Smooth muscle cell of the brain vasculature (primary cell): ENCODE data around the gene ACADSB.

Source experiments
- DNase-seq: peaks from one replicate; pipeline ENCODE4 v3.0.0-alpha.2; 2012; ENCODE audit warnings: low read depth, low spot score

Gene ACADSB

GRCh38 chr10:123008355-123009104 lies at the start of gene ACADSB, which contains the start of gene IKZF5:
ACADSB (plus strand) TSS chr10:123009006; CDS start chr10:123009030, 24 bp downstream.
IKZF5 (minus strand) TSS chr10:123008795; CDS start chr10:122998625, 10,170 bp downstream.
- DNase-seq, result peak; percentile 92

- DNase-seq, result no peak
Measured at GRCh38 chr10:122962405-122962804, 46.4 kb upstream of the ACADSB start.

GRCh38 chr10:122966879-122967278 lies 41.9 kb upstream of the ACADSB start:
- no peak for DNase-seq

GRCh38 chr10:122968698-122969097 lies 40.1 kb upstream of the ACADSB start:
- no peak for DNase-seq

GRCh38 chr10:122974023-122974422 lies 34.8 kb upstream of the ACADSB start:
- DNase-seq, result no peak

GRCh38 chr10:122974543-122975064 lies 34.2 kb upstream of the ACADSB start:
- DNase-seq, result no peak

GRCh38 chr10:122980209-122981065 lies 28.4 kb upstream of the ACADSB start, which contains the start of gene PSTK:
PSTK (plus strand) TSS chr10:122980401; CDS start chr10:122980480, 79 bp downstream.
- peak; percentile 74 for DNase-seq

- peak; percentile 15 for DNase-seq
Measured at GRCh38 chr10:122981066-122981464, 27.7 kb upstream of the ACADSB start.

GRCh38 chr10:122983898-122984297 lies 24.9 kb upstream of the ACADSB start:
- no peak for DNase-seq

GRCh38 chr10:122984708-122985107 lies 24.1 kb upstream of the ACADSB start:
- DNase-seq, result no peak

- DNase-seq, result no peak
Measured at GRCh38 chr10:122986335-122986734, 22.5 kb upstream of the ACADSB start.

- DNase-seq, result no peak
Measured at GRCh38 chr10:122988501-122988900, 20.3 kb upstream of the ACADSB start.

- no peak for DNase-seq
Measured at GRCh38 chr10:122990278-122990677, 18.5 kb upstream of the ACADSB start.

GRCh38 chr10:122992031-122992585 lies 16.7 kb upstream of the ACADSB start:
- no peak for DNase-seq

- no peak for DNase-seq
Measured at GRCh38 chr10:122993797-122994336, 14.9 kb upstream of the ACADSB start.

- no peak for DNase-seq
Measured at GRCh38 chr10:122995936-122996335, 12.9 kb upstream of the ACADSB start.

GRCh38 chr10:122997864-122998263 lies 10.9 kb upstream of the ACADSB start:
- no peak for DNase-seq

GRCh38 chr10:122998360-122998917 lies 10.4 kb upstream of the ACADSB start:
- DNase-seq, result no peak

- no peak for DNase-seq
Measured at GRCh38 chr10:122998934-122999333, 9.9 kb upstream of the ACADSB start.

GRCh38 chr10:122999347-122999746 lies 9.5 kb upstream of the ACADSB start:
- DNase-seq, result no peak

GRCh38 chr10:123000155-123000554 lies 8.7 kb upstream of the ACADSB start:
- DNase-seq, result no peak
